Liver (tissue), 9 donors: ENCODE results near the gene DAAM1. TPM values are rescaled to one million over a fixed set of nuclear protein-coding genes. Genes with fewer than 3 reads are reported as not detected.

Experiments
- DNase-seq: peaks from one replicate; pipeline ENCODE4 v3.0.0-alpha.2; 2017; ENCODE audit warnings: low spot score
- H3K27ac ChIP-seq, 2 donors: one replicate each; pipeline ENCODE4 v1.7.0; 2013; ENCODE audit warnings: inconsistent platforms in 2 of 2, low read length in 2 of 2, control low read depth in 1 of 2, low read depth in 1 of 2, mild to moderate bottlenecking in 1 of 2
- H3K27me3 ChIP-seq, 4 donors: one replicate each; pipeline versions ENCODE4 v1.6.1 to v1.7.0; 2013; ENCODE audit warnings: low read length in 3 of 4, inconsistent platforms in 1 of 4, mild to moderate bottlenecking in 1 of 4, moderate library complexity in 1 of 4; ENCODE audit not compliant: control insufficient read depth in 4 of 4, insufficient read depth in 4 of 4
- H3K36me3 ChIP-seq, 4 donors: one replicate each; pipeline versions ENCODE4 v1.6.1 to v1.7.0; 2013; ENCODE audit warnings: low read length in 3 of 4, mild to moderate bottlenecking in 3 of 4, low read depth in 1 of 4, moderate library complexity in 1 of 4; ENCODE audit not compliant: control insufficient read depth in 4 of 4, insufficient read depth in 3 of 4
- H3K4me1 ChIP-seq, 4 donors: one replicate each; pipeline versions ENCODE4 v1.6.1 to v1.7.0; 2013; ENCODE audit warnings: low read length in 3 of 4, mild to moderate bottlenecking in 3 of 4, moderate library complexity in 1 of 4; ENCODE audit not compliant: control insufficient read depth in 4 of 4, insufficient read depth in 4 of 4
- H3K4me3 ChIP-seq, 3 donors: one replicate each; pipeline versions ENCODE4 v1.6.1 to v1.7.0; 2013; ENCODE audit warnings: low read length in 3 of 3, control low read depth in 1 of 3, low read depth in 1 of 3, mild to moderate bottlenecking in 1 of 3
- H3K9ac ChIP-seq, 2 donors: one replicate each; pipeline ENCODE4 v1.7.0; 2013; ENCODE audit warnings: low read length in 2 of 2, mild to moderate bottlenecking in 2 of 2, moderate library complexity in 2 of 2, control low read depth in 1 of 2, low read depth in 1 of 2
- H3K9me3 ChIP-seq, 4 donors: one replicate each; pipeline versions ENCODE4 v1.6.1 to v1.7.0; 2013; ENCODE audit warnings: low read length in 3 of 4; ENCODE audit not compliant: control insufficient read depth in 4 of 4
- EGR1 ChIP-seq, 2 donors: IDR thresholded peaks; 2 replicates each; pipeline ENCODE4 v1.6.1; 2016 to 2018; ENCODE audit warnings: antibody characterized with exemption in 2 of 2, low read depth in 2 of 2
- FOXA1 ChIP-seq: IDR thresholded peaks from 2 replicates; pipeline ENCODE4 v1.6.1; 2016; ENCODE audit warnings: antibody characterized with exemption
- FOXA2 ChIP-seq: IDR thresholded peaks from 2 replicates; pipeline ENCODE4 v1.6.1; 2016; ENCODE audit warnings: antibody characterized with exemption
- GABPA ChIP-seq, 2 donors: IDR thresholded peaks in 1 of 2; conservative IDR thresholded peaks in 1 of 2; 2 replicates each; pipeline ENCODE4 v1.6.1; 2016; ENCODE audit warnings: antibody characterized with exemption in 2 of 2, mild to moderate bottlenecking in 1 of 2, moderate library complexity in 1 of 2
- HNF4G ChIP-seq: IDR thresholded peaks from 2 replicates; pipeline ENCODE4 v1.6.1; 2016; ENCODE audit warnings: antibody characterized with exemption
- NR2F2 ChIP-seq: IDR thresholded peaks from 2 replicates; pipeline ENCODE4 v1.6.1; 2016; ENCODE audit warnings: antibody characterized with exemption
- RAD21 ChIP-seq, 2 donors: IDR thresholded peaks; 2 replicates each; pipeline ENCODE4 v1.6.1; 2016; ENCODE audit warnings: antibody characterized with exemption in 2 of 2, mild to moderate bottlenecking in 2 of 2
- RXRA ChIP-seq, 2 donors: IDR thresholded peaks; 2 replicates each; pipeline ENCODE4 v1.6.1; 2017 to 2018; ENCODE audit warnings: antibody characterized with exemption in 2 of 2, mild to moderate bottlenecking in 1 of 2
- SP1 ChIP-seq: IDR thresholded peaks from 2 replicates; pipeline ENCODE4 v1.6.1; 2018; ENCODE audit warnings: antibody characterized with exemption, mild to moderate bottlenecking
- TAF1 ChIP-seq: conservative IDR thresholded peaks from 2 replicates; pipeline ENCODE4 v1.6.1; 2016; ENCODE audit warnings: antibody characterized with exemption, mild to moderate bottlenecking
- YY1 ChIP-seq: IDR thresholded peaks from 2 replicates; pipeline ENCODE4 v1.6.1; 2016; ENCODE audit warnings: antibody characterized with exemption, mild to moderate bottlenecking
- WGBS: extraction: QIAGEN DNeasy Blood & Tissue Kit; methylation state at CpG from one replicate; pipeline ENCODE4 v1.1.7; 2013; 5-methylcytosine and 5-hydroxymethylcytosine counted together
- polyA plus RNA-seq, 2 donors: library from polyadenylated mRNA; stranded (reverse) in 1 of 2; unstranded in 1 of 2; fragments of 200-250 nt in 1 of 2; fragments of >200 nt in 1 of 2; fragmentation: Nextera tagmentation in 1 of 2; extraction: Ambion mirVana in 1 of 2; gene quantifications; one replicate each; pipeline versions ENCODE4 v1.2.1 to v1.2.3, GENCODE V29; 2013 to 2015
- total RNA-seq, 2 donors: library from RNA; depleted of rRNA; stranded (reverse); fragments of >200 nt; gene quantifications; one replicate each; pipeline ENCODE4 v1.2.3, GENCODE V29; 2014
- TF ChIP-seq, protein P1 (sequence below): IDR thresholded peaks from 2 replicates; pipeline ENCODE4 v1.6.1; 2016; ENCODE audit warnings: antibody characterized with exemption
- TF ChIP-seq, protein P2 (sequence below): IDR thresholded peaks from 2 replicates; pipeline ENCODE4 v1.6.1; 2016; ENCODE audit warnings: antibody characterized with exemption, mild to moderate bottlenecking
- TF ChIP-seq, protein P3 (sequence below): fragments of 150-350 bp; IDR thresholded peaks from 2 replicates; pipeline ENCODE4 v1.5.1; 2017; ENCODE audit warnings: improper control_type of control experiment, low read depth, low read length; ENCODE audit not compliant: missing input control
- TF ChIP-seq, protein P4 (sequence below): IDR thresholded peaks from 2 replicates; pipeline ENCODE4 v1.6.1; 2016; ENCODE audit warnings: antibody characterized with exemption
- donor health status: healthy.
- donor health status: healthy.
- donor health status: healthy.
- donor health status: healthy.
- donor health status: healthy.

DAAM1 gene
- total and polyA plus RNA-seq, 4 donors, result 9.5 to 28.4 (median 18.5) TPM

DNA sequence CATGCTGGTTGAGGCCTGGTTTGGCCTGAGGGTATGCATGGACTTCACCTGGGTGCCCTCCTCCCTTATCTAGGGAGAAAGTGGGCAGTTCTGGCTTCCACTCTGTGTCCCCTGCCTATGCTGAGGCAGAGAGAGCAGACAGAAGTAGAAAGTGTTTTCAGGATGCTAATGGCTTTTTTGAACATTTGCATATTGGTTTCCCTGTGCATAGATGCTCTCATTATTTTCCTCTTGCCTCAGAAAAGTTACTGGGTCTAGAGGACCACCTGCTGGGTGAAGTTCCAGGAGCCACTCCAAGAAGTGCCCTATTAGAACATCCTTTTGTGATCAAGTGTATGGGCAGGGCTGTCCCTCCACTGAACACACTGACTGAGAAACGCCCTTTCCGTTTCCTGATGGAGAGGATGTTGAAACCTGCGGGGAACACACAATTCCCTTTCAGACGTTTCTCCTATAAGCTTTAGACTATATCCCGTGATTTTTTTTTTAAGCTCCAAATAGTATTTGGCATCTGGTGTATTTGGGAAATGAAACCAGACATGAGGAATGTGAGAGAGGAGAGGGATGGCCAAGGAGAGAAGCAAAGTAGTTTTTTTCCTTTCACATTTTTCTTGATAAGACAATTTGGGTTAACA lies 66.6 kb downstream of the DAAM1 start:
- Histone ChIP-seq H3K9ac (no peak overlapping the region), H3K4me1 (peaks cover 1 to 17% (median 3%) of the 10 kb centered on the region in 4 donors), H3K4me3 (no peak overlapping the region), H3K27me3 (no peaks in the 10 kb centered on the region), H3K27ac (peak overlapping the region; percentile 44 to 57), H3K9me3 (no peaks in the 10 kb centered on the region), H3K36me3 (no peaks in the 10 kb centered on the region)
- no peak for DNase-seq
- TF ChIP-seq SP1 (no peak), YY1 (no peak), RAD21 (IDR thresholded peaks at IDR 0.05) (no peak), NR2F2 (no peak), EGR1 (IDR thresholded peaks at IDR 0.05; ENCODE audit: low read depth in 2 of 2) (no peak), TAF1 (no peak), FOXA2 (no peak)
- TF ChIP-seq, protein P1, sequence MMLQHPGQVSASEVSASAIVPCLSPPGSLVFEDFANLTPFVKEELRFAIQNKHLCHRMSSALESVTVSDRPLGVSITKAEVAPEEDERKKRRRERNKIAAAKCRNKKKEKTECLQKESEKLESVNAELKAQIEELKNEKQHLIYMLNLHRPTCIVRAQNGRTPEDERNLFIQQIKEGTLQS, result no peak
- TF ChIP-seq, protein P2, sequence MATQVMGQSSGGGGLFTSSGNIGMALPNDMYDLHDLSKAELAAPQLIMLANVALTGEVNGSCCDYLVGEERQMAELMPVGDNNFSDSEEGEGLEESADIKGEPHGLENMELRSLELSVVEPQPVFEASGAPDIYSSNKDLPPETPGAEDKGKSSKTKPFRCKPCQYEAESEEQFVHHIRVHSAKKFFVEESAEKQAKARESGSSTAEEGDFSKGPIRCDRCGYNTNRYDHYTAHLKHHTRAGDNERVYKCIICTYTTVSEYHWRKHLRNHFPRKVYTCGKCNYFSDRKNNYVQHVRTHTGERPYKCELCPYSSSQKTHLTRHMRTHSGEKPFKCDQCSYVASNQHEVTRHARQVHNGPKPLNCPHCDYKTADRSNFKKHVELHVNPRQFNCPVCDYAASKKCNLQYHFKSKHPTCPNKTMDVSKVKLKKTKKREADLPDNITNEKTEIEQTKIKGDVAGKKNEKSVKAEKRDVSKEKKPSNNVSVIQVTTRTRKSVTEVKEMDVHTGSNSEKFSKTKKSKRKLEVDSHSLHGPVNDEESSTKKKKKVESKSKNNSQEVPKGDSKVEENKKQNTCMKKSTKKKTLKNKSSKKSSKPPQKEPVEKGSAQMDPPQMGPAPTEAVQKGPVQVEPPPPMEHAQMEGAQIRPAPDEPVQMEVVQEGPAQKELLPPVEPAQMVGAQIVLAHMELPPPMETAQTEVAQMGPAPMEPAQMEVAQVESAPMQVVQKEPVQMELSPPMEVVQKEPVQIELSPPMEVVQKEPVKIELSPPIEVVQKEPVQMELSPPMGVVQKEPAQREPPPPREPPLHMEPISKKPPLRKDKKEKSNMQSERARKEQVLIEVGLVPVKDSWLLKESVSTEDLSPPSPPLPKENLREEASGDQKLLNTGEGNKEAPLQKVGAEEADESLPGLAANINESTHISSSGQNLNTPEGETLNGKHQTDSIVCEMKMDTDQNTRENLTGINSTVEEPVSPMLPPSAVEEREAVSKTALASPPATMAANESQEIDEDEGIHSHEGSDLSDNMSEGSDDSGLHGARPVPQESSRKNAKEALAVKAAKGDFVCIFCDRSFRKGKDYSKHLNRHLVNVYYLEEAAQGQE, result no peak
- TF ChIP-seq, protein P3, sequence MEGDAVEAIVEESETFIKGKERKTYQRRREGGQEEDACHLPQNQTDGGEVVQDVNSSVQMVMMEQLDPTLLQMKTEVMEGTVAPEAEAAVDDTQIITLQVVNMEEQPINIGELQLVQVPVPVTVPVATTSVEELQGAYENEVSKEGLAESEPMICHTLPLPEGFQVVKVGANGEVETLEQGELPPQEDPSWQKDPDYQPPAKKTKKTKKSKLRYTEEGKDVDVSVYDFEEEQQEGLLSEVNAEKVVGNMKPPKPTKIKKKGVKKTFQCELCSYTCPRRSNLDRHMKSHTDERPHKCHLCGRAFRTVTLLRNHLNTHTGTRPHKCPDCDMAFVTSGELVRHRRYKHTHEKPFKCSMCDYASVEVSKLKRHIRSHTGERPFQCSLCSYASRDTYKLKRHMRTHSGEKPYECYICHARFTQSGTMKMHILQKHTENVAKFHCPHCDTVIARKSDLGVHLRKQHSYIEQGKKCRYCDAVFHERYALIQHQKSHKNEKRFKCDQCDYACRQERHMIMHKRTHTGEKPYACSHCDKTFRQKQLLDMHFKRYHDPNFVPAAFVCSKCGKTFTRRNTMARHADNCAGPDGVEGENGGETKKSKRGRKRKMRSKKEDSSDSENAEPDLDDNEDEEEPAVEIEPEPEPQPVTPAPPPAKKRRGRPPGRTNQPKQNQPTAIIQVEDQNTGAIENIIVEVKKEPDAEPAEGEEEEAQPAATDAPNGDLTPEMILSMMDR, result no peak
- WGBS, result 64% methylated on average over 5 of the region's 5 CpGs

DNA sequence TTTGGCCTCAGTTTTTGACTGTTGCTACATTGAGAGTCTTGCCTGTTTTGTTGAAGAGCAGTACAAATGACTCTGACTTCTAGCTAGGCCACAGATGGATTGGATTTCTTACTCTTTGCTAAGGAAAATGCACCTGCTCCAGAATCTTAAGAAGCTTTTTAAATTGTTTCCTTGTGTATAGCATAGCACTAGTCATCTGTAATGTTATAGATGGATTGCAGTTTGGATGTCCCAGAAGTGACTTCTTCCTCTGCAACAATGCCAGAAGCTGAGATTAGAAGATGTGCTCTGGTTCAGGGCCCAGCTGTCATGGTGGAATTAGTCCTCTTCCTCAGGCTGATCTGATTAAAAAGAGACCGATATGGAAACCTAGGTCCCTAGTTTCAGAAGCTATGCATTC lies 67.9 kb downstream of the DAAM1 start:
- peaks cover 1 to 17% (median 3%) of the 10 kb centered on the region in 4 donors for H3K4me1 ChIP-seq
- no peaks in the 10 kb centered on the region for H3K36me3 ChIP-seq
- TF ChIP-seq, protein P1, result no peak
- TF ChIP-seq SP1 (no peak), FOXA1 (no peak), HNF4G (no peak), FOXA2 (no peak), RXRA (IDR thresholded peaks at IDR 0.05) (no peak), GABPA (IDR thresholded peaks at IDR 0.05 in 1 of 2, conservative IDR thresholded peaks at IDR 0.05 in 1 of 2) (no peak)
- TF ChIP-seq, protein P4, sequence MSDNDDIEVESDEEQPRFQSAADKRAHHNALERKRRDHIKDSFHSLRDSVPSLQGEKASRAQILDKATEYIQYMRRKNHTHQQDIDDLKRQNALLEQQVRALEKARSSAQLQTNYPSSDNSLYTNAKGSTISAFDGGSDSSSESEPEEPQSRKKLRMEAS, result no peak
- TF ChIP-seq, protein P3, result no peak
- no peaks in the 10 kb centered on the region for H3K27me3 ChIP-seq
- 87% methylated on average over 1 of the region's 1 CpG for WGBS
- H3K9ac ChIP-seq, result no peak overlapping the region
- DNase-seq, result no peak
- no peaks in the 10 kb centered on the region for H3K9me3 ChIP-seq
- H3K27ac ChIP-seq, result no peak overlapping the region
- no peak overlapping the region for H3K4me3 ChIP-seq
